ENCODE results near the gene SHC1. TPM values are rescaled to one million over a fixed set of nuclear protein-coding genes. Genes with fewer than 3 reads are reported as not detected.

SHC1 gene
- total RNA-seq, 4 donors from 2014 or later, result 69.1 to 104 (median 90.2) TPM

DNA sequence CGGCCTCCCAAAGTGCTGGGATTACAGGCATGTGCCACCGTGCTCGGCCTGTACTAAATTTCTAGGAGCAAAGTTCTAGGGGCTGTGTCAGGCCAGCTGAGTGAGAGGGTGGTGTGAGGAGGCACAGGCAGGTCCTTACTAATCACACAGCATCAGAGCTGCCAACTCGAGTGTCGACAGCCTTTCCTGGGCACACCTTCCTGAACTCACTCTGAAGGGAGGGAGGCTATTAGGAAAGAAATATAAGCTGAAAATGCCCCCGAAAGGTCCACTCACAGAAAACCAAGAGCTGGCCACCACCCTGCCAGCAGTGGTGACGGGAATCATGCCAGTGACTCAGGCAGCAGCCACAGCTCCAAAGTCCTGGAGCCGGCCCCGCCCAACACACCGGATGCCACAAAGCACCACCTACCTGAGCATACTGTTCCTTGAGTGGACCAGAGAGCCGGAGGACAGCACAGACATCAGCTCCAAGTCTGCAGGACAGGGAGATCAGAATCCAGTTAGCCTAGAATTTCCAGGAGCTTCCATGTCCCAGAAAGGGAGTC is 38.5 kb downstream of the SHC1 start:
- Histone ChIP-seq H3K9me3 (no peaks in the 10 kb centered on the region), H3K27me3 (no peaks in the 10 kb centered on the region), H3K27ac (no peak overlapping the region), H3K4me3 (no peak overlapping the region), H3K4me1 (peaks cover 0 to 14% (median 8%) of the 10 kb centered on the region in 3 donors), H3K36me3 (peaks cover 0 to 54% of the 10 kb centered on the region in 2 donors)
- 83% methylated on average over 6 of the region's 11 CpGs; no CpG with 5 or more reads in 1 of the 2 donors for WGBS, 2 donors (ENCODE audit: low coverage in 1 of 2)
- TF ChIP-seq EP300 (IDR thresholded peaks at IDR 0.05) (no peak), POLR2A (IDR thresholded peaks at IDR 0.05) (no peak), POLR2AphosphoS5 (IDR thresholded peaks at IDR 0.05) (no peak)
- TF ChIP-seq, protein P1, sequence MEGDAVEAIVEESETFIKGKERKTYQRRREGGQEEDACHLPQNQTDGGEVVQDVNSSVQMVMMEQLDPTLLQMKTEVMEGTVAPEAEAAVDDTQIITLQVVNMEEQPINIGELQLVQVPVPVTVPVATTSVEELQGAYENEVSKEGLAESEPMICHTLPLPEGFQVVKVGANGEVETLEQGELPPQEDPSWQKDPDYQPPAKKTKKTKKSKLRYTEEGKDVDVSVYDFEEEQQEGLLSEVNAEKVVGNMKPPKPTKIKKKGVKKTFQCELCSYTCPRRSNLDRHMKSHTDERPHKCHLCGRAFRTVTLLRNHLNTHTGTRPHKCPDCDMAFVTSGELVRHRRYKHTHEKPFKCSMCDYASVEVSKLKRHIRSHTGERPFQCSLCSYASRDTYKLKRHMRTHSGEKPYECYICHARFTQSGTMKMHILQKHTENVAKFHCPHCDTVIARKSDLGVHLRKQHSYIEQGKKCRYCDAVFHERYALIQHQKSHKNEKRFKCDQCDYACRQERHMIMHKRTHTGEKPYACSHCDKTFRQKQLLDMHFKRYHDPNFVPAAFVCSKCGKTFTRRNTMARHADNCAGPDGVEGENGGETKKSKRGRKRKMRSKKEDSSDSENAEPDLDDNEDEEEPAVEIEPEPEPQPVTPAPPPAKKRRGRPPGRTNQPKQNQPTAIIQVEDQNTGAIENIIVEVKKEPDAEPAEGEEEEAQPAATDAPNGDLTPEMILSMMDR (IDR thresholded peaks at IDR 0.05), result no peak
- ATAC-seq, result no peak

DNA sequence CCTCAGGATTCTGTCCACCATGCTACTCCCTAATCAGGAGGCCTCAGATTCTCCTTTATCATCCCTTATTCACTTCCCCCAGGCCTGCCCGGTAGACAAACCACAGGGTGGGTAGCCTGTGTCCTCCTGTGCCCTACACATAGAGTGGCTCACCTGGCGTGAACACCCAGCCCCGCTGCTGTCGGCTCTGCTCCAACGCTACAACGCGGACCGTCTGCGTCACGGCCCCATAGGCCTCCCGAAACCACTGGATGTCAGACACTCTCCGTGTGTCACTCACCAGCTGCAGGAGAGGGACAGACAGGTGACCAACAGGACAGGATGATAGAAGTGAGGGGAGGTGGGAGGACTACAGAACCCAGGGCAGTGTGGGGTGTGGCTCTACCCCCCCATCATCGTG is 44.3 kb downstream of the SHC1 start:
- WGBS, 2 donors (ENCODE audit: low coverage in 1 of 2), result 90% methylated on average over 2 of the region's 13 CpGs; no CpG with 5 or more reads in 1 of the 2 donors
- TF ChIP-seq EP300 (IDR thresholded peaks at IDR 0.05), result no peak
- TF ChIP-seq POLR2AphosphoS5 (IDR thresholded peaks at IDR 0.05), result no peak
- TF ChIP-seq, protein P1 (IDR thresholded peaks at IDR 0.05), result no peak
- no peak for TF ChIP-seq POLR2A (IDR thresholded peaks at IDR 0.05)
- no peak overlapping the region for H3K4me3 ChIP-seq
- H3K36me3 ChIP-seq, result peaks cover 0 to 99% of the 10 kb centered on the region in 2 donors
- no peaks in the 10 kb centered on the region for H3K27me3 ChIP-seq
- H3K9me3 ChIP-seq, result no peaks in the 10 kb centered on the region
- no peak for ATAC-seq
- H3K27ac ChIP-seq, result no peak overlapping the region
- H3K4me1 ChIP-seq, result no peaks in the 10 kb centered on the region

DNA sequence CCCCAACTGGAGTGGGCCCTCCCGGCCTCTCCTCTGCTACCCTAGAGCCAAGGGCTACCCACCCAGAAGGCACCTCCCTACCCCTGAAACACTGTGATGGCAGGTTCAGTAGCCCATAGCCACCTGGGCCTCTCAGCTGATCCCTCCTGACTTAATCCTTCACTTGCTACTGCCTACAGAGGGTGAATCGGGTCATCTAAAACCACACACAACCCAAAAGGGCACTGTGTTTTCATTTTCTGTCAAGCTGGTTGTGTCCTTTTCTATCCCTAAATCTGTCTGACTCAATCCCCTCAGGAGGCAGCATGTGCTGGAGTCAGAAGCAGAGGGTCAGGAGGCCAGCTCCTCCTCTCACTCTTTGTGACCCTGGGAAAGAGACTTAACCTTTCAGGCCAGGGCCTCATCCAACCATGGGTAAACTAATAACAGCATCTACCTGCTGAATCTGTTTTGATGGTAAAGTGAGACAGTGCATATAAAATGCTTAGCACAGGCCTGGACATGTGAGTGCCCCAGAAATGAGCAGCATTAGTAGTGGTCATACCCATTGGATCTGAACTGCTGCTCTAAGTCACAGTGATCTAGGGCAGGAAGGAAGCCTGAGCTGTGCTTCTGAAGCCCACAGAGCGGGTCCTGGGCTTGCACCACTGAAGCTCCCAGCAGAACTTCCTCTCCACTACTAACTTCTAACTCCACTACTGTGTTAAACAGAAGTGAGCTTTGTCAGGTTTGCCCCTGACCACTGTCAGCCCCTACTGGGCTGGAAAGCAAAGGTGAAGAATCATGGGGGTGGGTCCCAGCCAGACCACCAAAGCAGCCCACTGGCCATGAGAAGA is 45.0 kb downstream of the SHC1 start:
- no peaks in the 10 kb centered on the region for H3K4me1 ChIP-seq
- peaks cover 0 to 99% of the 10 kb centered on the region in 2 donors for H3K36me3 ChIP-seq
- no peak overlapping the region for H3K4me3 ChIP-seq
- H3K27ac ChIP-seq, result no peak overlapping the region
- no peaks in the 10 kb centered on the region for H3K9me3 ChIP-seq
- whole genome bisulfite sequencing, 2 donors (ENCODE audit: low coverage in 1 of 2), result 100% methylated on average over 1 of the region's 3 CpGs; no CpG with 5 or more reads in 1 of the 2 donors
- ATAC-seq, result no peak
- H3K27me3 ChIP-seq, result no peaks in the 10 kb centered on the region
- TF ChIP-seq EP300 (IDR thresholded peaks at IDR 0.05) (no peak), POLR2A (IDR thresholded peaks at IDR 0.05) (no peak), POLR2AphosphoS5 (IDR thresholded peaks at IDR 0.05) (no peak)
- TF ChIP-seq, protein P1 (IDR thresholded peaks at IDR 0.05), result no peak

DNA sequence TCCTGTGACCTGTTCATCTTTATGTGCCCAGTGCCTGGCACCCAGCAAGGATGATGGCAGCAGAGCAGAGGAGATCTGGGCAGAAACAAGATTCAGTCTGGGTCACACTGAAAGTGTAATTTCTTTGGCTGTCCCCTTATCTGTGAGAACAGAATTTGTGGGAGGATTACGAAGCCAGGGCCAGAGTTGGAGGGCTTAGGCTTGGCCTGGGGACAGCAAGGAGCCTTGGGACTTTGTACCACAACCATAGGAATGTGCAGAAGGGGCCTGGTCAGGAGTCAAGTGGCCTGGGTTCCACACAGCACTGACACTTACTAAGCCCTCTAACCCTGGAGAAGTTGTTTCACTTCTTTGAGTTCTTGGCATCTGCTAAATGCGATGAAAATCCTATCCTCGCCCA is 46.9 kb downstream of the SHC1 start:
- Histone ChIP-seq H3K4me3 (no peak overlapping the region), H3K9me3 (no peaks in the 10 kb centered on the region), H3K36me3 (peaks cover 0 to 92% of the 10 kb centered on the region in 2 donors), H3K27me3 (no peaks in the 10 kb centered on the region), H3K27ac (no peak overlapping the region), H3K4me1 (no peaks in the 10 kb centered on the region)
- 92 to 100% methylated on average over 1 to 3 of the region's 3 CpGs for WGBS, 2 donors (ENCODE audit: low coverage in 1 of 2)
- no peak for ATAC-seq
- TF ChIP-seq POLR2A (IDR thresholded peaks at IDR 0.05) (no peak), POLR2AphosphoS5 (IDR thresholded peaks at IDR 0.05) (no peak), EP300 (IDR thresholded peaks at IDR 0.05) (no peak)
- TF ChIP-seq, protein P1 (IDR thresholded peaks at IDR 0.05), result no peak

All from gastroesophageal sphincter (tissue), 4 donors.